Left cardiac atrium (tissue), 4 donors: Measurements from ENCODE around the gene LCORL. TPM values are rescaled to one million over a fixed set of nuclear protein-coding genes. Genes with fewer than 3 reads are reported as not detected.
A peak's percentile ranks its signal among the peaks of the same experiment; 100 is the strongest.
"Not testable (repeated sequence)": the region's sequence is repeated elsewhere in the genome, so short reads cannot be mapped to it uniquely, and the experiment has no call there.

ENCODE experiments used
- ATAC-seq, 2 donors: fragments of 200-7000 bp; cut with Tn5 transposase; one replicate each; pipeline ENCODE4 v1.9.1; 2020; ENCODE audit warnings: mild to moderate bottlenecking in 2 of 2, moderate library complexity in 2 of 2
- DNase-seq: peaks from one replicate; pipeline ENCODE4 v3.0.0-alpha.2; 2020
- intact Hi-C, 2 donors: fragments of 100-400 bp; cut with DNase I; formaldehyde crosslinking; loops; one replicate each; pipeline versions ENCODE4 v1.14.1 to v1.15.1; 2022 to 2023
- long read RNA-seq: library from polyadenylated mRNA; unstranded; transcript quantifications from one replicate; pipeline ENCODE4 v2.0.0, GENCODE V29; 2021
- total RNA-seq, 2 donors: library from RNA; stranded (reverse); fragmentation: NEBNext Ultra II Directional; extraction: Animal tissue kit (Norgen Biotek cat#: 25700); gene quantifications; one replicate each; pipeline ENCODE4 v1.2.1, GENCODE V29; 2021
- donor health status: DM: no; HTN: yes; CAD: no.
- donor health status: DM: no; HTN: yes; CAD: no; lungs with severe emphysema.
- donor health status: DM: yes; HTN: yes; CAD: no.
- donor health status: Dilated cardiomyopathy.

LCORL gene
- total RNA-seq: 1 to 10 TPM; 7.5 to 8.1 TPM
- long read RNA-seq, full-length matches to known transcripts: 2 of 5 reads
- long read RNA-seq, partial matches to known transcripts: 1 of 5 reads
- long read RNA-seq, other reads (novel, unspliced or antisense): 2 of 5 reads

DNA sequence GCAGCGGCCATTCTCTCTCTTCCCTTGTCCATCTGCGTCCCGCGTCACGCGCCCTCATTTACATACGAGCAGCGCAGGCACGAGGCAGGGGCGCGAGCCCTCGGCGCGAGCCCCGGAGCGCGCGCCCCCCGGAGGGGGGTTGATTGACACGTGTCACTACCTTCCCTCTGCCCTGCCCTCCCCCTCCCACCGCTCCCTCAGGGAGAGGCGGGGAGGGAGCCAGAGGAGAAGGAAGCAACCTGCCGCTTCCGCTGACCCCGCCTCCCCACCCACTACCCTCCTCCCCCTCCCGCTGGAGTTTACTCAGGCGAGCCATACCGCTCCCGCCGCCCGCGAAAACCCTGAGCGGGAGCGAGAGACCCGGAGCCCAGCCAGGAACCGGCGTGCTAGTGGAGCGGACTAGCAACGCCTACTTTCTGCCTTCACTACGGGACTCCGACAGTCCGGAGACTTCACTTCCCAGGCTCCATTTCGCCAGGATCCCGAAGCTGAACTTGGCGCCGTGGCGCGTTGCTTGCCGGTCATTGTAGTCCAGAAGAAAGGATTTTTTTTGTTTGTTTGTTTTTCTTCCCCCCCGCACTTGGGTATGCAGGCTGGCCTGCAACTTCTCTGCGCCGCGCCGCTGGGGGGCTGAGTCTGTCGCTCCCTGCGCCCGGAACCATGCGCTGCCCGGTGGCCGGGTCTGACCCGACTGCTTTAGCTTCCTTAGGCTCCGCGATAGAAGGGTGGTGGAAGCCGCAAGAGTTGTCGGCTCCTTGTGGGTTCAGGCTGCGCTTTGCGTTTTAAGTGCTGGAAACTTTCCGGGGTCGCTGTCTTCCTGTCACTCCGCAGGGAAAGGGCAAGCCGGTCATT is at the start of gene LCORL:
TSS of gene LCORL (minus strand) at position 36 of the 852 bp plus-strand sequence. CDS start at position 32, 4 bp downstream.
- intact Hi-C loops: loop anchor here in 1 of 2 donors (10.0 kb wide), 1 partner anchor 207 kb away; the partner anchor contains the start of genes DCAF16 and NCAPG
- ATAC-seq: peak; percentile 89 to 94
- DNase-seq: peak; percentile 95

- DNase-seq (no peak), ATAC-seq (no peak)
- intact Hi-C loops: no loop called here
Measured at GRCh38 chr4:18069810-18070209, 48.3 kb upstream of the LCORL start.

- ATAC-seq (no peak), DNase-seq (no peak)
- intact Hi-C loops: no loop called here
Measured at GRCh38 chr4:18067031-18067430, 45.5 kb upstream of the LCORL start.

- no peak for DNase-seq
- ATAC-seq: no peak
- intact Hi-C loops: no loop called here
Measured at GRCh38 chr4:18063079-18063478, 41.5 kb upstream of the LCORL start.

GRCh38 chr4:18057821-18058533 is 36.4 kb upstream of the LCORL start:
- ATAC-seq (no peak), DNase-seq (no peak)
- intact Hi-C loops: no loop called here

- intact Hi-C loops: no loop called here
- no peak for ATAC-seq
- DNase-seq: no peak
Measured at GRCh38 chr4:18056030-18056429, 34.5 kb upstream of the LCORL start.

GRCh38 chr4:18052158-18052557 is 30.6 kb upstream of the LCORL start:
- ATAC-seq (no peak), DNase-seq (no peak)
- intact Hi-C loops: no loop called here

- no peak for DNase-seq
- ATAC-seq: no peak
- intact Hi-C loops: no loop called here
Measured at GRCh38 chr4:18051281-18051680, 29.7 kb upstream of the LCORL start.

DNA sequence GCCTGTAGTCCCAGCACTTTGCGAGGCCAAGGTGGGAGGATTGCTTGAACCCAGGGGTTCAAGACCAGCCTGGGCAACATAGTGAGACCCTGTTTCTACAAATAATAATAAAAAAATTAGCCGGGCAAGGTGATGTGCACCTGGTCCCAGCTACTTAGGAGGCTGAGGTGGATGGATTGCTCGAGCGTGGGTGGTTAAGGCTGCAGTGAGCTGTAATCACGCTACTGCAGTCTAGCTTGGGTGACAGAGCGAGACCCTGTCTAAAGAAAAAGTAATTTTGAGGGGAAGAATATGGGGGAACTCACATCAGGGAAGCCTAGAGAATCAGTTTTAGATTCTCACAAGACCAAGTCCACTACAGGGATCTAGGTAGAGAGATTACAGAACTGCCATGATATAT is 28.9 kb upstream of the LCORL start:
- DNase-seq (no peak), ATAC-seq (no peak)
- intact Hi-C loops: no loop called here

DNA sequence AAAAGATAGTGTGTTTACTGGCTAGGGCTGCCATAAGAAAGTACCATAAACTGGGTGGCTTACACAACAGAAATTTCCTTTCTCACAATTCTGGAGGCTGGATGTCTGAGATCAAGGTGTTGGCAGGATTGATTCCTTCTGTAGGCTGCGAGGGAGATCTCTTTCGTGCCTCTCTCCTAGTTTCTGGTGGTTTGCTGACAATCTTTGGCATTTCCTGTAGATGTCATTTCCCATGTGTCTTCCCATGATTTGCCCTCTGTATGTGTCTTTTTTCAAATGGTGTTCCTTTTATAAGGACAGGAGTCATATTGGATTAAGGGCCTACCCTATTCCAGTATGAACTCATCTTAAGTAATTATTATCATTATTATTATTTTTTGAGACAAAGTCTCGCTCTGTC is 27.9 kb upstream of the LCORL start:
- intact Hi-C loops: no loop called here
- ATAC-seq: no peak
- DNase-seq: no peak

DNA sequence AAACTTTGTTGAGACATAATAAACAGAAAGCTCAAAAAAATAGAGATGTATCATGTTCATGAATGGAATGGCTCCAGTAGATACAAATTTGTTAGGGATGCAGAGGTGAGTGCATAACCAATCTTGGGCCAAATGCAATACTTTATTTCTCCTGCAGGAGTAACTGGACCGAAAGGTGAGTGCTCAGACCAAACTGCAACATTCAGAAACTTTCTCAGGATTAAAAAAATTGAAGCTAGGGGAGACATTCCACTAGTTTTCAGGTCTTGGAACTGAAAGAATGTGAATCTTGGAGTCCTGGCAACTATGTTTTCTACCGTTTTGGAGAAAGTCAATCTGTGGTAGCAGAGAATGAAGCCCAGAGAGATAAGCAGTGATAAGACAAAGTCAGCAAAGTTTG is 21.2 kb upstream of the LCORL start:
- intact Hi-C loops: no loop called here
- no peak for ATAC-seq
- no peak for DNase-seq

GRCh38 chr4:18042012-18042411 is 20.5 kb upstream of the LCORL start:
- intact Hi-C loops: no loop called here
- no peak for ATAC-seq

GRCh38 chr4:18041114-18041513 is 19.6 kb upstream of the LCORL start:
- ATAC-seq: no peak
- intact Hi-C loops: no loop called here

More at GRCh38 chr4:18042012-18042411, 20.5 kb upstream of the LCORL start:
- DNase-seq: no peak

DNA sequence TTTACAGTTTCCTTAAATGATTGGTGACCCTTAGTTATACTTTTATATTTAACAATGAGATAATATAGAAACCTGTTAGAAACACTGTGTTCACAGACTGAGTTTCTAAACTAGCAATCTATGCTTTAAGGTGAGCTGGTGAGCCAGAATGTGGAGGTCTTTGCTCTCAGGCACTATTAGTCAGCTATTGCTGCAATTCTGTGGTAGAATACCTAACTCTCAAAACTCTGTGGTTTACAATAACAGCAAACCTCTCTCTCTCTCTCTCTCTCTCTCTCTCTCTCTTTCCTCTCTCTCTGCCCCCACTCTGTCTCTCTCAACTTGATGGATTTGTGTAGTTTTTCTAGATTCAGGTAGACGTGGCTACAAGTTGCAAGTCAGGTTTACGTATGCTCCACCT is 17.6 kb upstream of the LCORL start:
- DNase-seq (no peak), ATAC-seq (no peak)
- intact Hi-C loops: no loop called here

More at GRCh38 chr4:18041114-18041513, 19.6 kb upstream of the LCORL start:
- DNase-seq: no peak

DNA sequence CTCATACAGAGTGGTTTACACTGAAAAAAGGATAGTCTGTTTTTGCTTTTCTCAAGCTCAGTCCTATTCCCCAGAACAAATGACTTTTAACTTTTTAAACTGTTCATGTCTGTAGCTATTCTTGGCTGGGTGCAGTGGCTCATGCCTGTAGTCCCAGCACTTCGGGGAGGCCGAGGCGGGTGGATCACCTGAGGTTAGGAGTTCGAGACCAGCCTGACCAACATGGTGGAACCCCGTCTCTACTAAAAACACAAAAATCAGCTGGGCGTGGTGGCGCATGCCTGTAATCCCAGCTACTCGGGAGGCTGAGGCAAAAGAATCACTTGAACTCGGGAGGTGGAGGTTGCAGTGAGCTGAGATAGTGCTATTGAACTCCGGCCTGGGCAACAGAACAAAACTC is 14.8 kb upstream of the LCORL start:
- intact Hi-C loops, ATAC-seq, DNase-seq: not testable (repeated sequence)

- no peak for ATAC-seq
- DNase-seq: no peak
- intact Hi-C loops: no loop called here
Measured at GRCh38 chr4:18034099-18034498, 12.5 kb upstream of the LCORL start.

- ATAC-seq (no peak), DNase-seq (no peak)
- intact Hi-C loops: no loop called here
Measured at GRCh38 chr4:18033111-18034085, 11.8 kb upstream of the LCORL start.

DNA sequence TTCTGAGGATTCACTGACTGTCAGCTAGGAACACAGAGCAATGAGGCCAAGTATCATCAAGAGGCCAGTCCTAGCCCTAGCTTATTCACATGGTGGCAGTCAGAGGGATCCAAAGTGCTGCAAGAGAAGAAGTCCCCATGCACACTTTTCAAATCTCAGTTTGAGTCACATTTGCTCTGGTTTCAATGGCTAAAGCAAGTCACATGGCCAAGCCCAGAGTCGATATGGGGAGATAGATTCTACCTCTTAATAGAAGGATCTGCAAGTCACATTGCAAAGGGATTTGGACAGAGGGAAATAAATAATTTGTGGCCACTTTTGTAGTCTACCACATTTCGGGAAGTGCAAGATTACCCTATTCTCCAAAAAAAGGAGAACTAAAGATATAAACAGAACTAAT is 3.7 kb upstream of the LCORL start:
- intact Hi-C loops: loop anchor here in 1 of 2 donors (10.0 kb wide), 1 partner anchor 210 kb away; the partner anchor contains the start of genes DCAF16 and NCAPG
- ATAC-seq: no peak
- no peak for DNase-seq

- ATAC-seq: no peak
- intact Hi-C loops: loop anchor here in 1 of 2 donors (10.0 kb wide), 1 partner anchor 208 kb away; the partner anchor contains the start of genes DCAF16 and NCAPG
- no peak for DNase-seq
Measured at GRCh38 chr4:18022572-18023050, 1.1 kb upstream of the LCORL start.
